HepG2 (cell line): ENCODE results near the gene GRIK4.

Experiments
- POLR2AphosphoS5 ChIP-seq: IDR thresholded peaks from 2 replicates; pipeline ENCODE4 v1.6.1; 2012; ENCODE audit warnings: low read depth, low read length
- SMARCC2 ChIP-seq: fragments of 450-650 bp; IDR thresholded peaks from 2 replicates; pipeline ENCODE4 v1.6.1; 2017; ENCODE audit warnings: antibody characterized with exemption, mild to moderate bottlenecking
- SP1 ChIP-seq, 2 experiments: fragments of 450-650 bp in 1 of 2; sonication (generic) in 1 of 2; formaldehyde crosslinking in 1 of 2; IDR thresholded peaks; 2 replicates each; pipeline versions ENCODE4 v1.4.0 to v1.6.1; 2016 to 2020; ENCODE audit warnings: missing genetic modification reagents in 1 of 2
- ZEB1 ChIP-seq: IDR thresholded peaks from 2 replicates; pipeline ENCODE4 v1.6.1; 2012; ENCODE audit warnings: mild to moderate bottlenecking, low read depth, inconsistent platforms; ENCODE audit not compliant: insufficient replicate concordance

GRCh38 chr11:120785576-120785975, 274.0 kb downstream of the GRIK4 start:
- TF ChIP-seq POLR2AphosphoS5 (no peak), SMARCC2 (no peak), SP1 (IDR thresholded peaks at IDR 0.05) (no peak), SP1 (CRISPR knock-in tag; IDR thresholded peaks at IDR 0.05) (no peak), ZEB1 (no peak)
